Caco-2 (cell line): ENCODE data around the gene PAIP1. TPM values are rescaled to one million over a fixed set of nuclear protein-coding genes. Genes with fewer than 3 reads are reported as not detected.
"Not testable (repeated sequence)": the region's sequence is repeated elsewhere in the genome, so short reads cannot be mapped to it uniquely, and the experiment has no call there.

Source experiments
- BruUV-seq: library from RNA; stranded (reverse); fragments of 400-500 nt; replicated peaks from 2 replicates; lab custom pipeline; 2021; lab: Mats Ljungman, UMichigan
- CTCF ChIA-PET: fragments of 300-600 bp; sonication (Branson Sonifier 250); formaldehyde crosslinking; loops from one replicate; lab custom pipeline; 2022; ENCODE audit warnings: antibody characterized with exemption; lab: Charles Lee
- POLR2A ChIA-PET: fragments of 300-600 bp; sonication (Branson Sonifier 250); formaldehyde crosslinking; loops from one replicate; lab custom pipeline; 2022; ENCODE audit warnings: antibody characterized with exemption; lab: Charles Lee
- DNase-seq, 2 experiments: peaks; one replicate each; pipeline versions ENCODE4 v3.0.0 to v3.0.0-alpha.2; 2020 to 2022
- H3K27me3 ChIP-seq: replicated peaks from 2 replicates; pipeline ENCODE4 v1.6.0; 2011; ENCODE audit warnings: low read length; ENCODE audit not compliant: control insufficient read depth, insufficient read depth
- H3K36me3 ChIP-seq: 2 replicates; pipeline ENCODE4 v1.5.1; 2011; ENCODE audit warnings: low read length; ENCODE audit not compliant: control insufficient read depth, insufficient read depth
- H3K4me1 ChIP-seq: fragments of 250-450 bp; sonication (Bioruptor Pico); 2 replicates; pipeline ENCODE4 v1.5.1; 2020; ENCODE audit warnings: mild to moderate bottlenecking
- H3K4me3 ChIP-seq: 2 replicates; pipeline ENCODE4 v1.5.1; 2011; ENCODE audit warnings: low read depth, mild to moderate bottlenecking, control low read depth, low read length
- H3K9me3 ChIP-seq: fragments of 250-450 bp; sonication (Bioruptor Pico); 2 replicates; pipeline ENCODE4 v1.5.1; 2020; ENCODE audit warnings: mild to moderate bottlenecking, moderate library complexity
- H3K27ac Mint-ChIP-seq: one replicate; pipeline ENCODE4 v1.8.0; 2022; ENCODE audit warnings: mixed read lengths; ENCODE audit not compliant: unreplicated experiment
- H3K27me3 Mint-ChIP-seq: one replicate; pipeline ENCODE4 v1.8.0; 2022; ENCODE audit warnings: mixed read lengths; ENCODE audit not compliant: insufficient read depth, unreplicated experiment
- H3K36me3 Mint-ChIP-seq: one replicate; pipeline ENCODE4 v1.8.0; 2022; ENCODE audit warnings: mild to moderate bottlenecking, mixed read lengths; ENCODE audit not compliant: insufficient read depth, unreplicated experiment
- H3K4me1 Mint-ChIP-seq: one replicate; pipeline ENCODE4 v1.8.0; 2022; ENCODE audit warnings: low read depth, mixed read lengths; ENCODE audit not compliant: unreplicated experiment
- H3K4me3 Mint-ChIP-seq: one replicate; pipeline ENCODE4 v1.8.0; 2022; ENCODE audit warnings: mild to moderate bottlenecking, moderate library complexity, mixed read lengths; ENCODE audit not compliant: unreplicated experiment
- H3K9me3 Mint-ChIP-seq: one replicate; pipeline ENCODE4 v1.8.0; 2022; ENCODE audit warnings: mixed read lengths; ENCODE audit not compliant: unreplicated experiment
- intact Hi-C: fragments of 100-400 bp; cut with micrococcal nuclease; formaldehyde crosslinking; loops from one replicate; pipeline ENCODE4 v1.10.0; 2022; ENCODE audit not compliant: unreplicated experiment
- total RNA-seq: library from RNA; stranded (reverse); gene quantifications from 2 replicates; pipeline ENCODE4 v1.2.3, GENCODE V29; 2022
- TF ChIP-seq, protein P1 (sequence below), 2 experiments: fragments of 200-600 bp in 1 of 2; IDR thresholded peaks; 1 replicate in 1 of 2; 2 replicates in 1 of 2; pipeline versions ENCODE4 v1.5.1 to v1.8.0; 2011 to 2022; ENCODE audit warnings: antibody characterized with exemption in 1 of 2, control low read depth in 1 of 2, inconsistent platforms in 1 of 2, low read depth in 1 of 2, low read length in 1 of 2, mild to moderate bottlenecking in 1 of 2, moderate library complexity in 1 of 2; ENCODE audit not compliant: insufficient read depth in 1 of 2, severe bottlenecking in 1 of 2, unreplicated experiment in 1 of 2

The PAIP1 gene
- total RNA-seq, 1 experiment from 2014 or later, result 121 TPM

DNA sequence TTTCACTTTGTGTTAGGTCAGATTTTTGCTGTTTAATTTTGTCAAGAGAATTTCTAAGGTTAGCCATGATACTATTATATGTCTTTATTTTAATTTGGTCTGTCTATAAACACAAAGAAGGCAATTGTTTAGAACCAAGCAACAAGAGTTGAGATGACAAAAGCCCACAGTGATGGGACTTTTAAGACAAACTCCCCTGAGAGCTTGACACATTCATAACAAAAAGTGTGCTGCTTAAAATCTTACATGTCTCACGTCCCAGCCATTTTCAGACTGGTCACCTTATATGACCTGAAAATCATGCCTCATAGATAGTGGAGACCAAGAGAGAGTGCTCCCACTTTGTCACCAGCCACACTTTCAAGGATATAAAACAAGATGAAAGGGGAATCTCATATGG, 24.5 kb upstream of the PAIP1 start:
- POLR2A ChIA-PET, result no interaction called here
- Mint-ChIP-seq H3K27me3 (no peaks in the 10 kb centered on the region), H3K27ac (no peak overlapping the region), H3K9me3 (no peaks in the 10 kb centered on the region), H3K4me1 (no peaks in the 10 kb centered on the region), H3K36me3 (no peaks in the 10 kb centered on the region), H3K4me3 (no peak overlapping the region)
- no peaks in the 10 kb centered on the region for H3K9me3 ChIP-seq
- no TSS peak for BruUV-seq
- H3K4me1 ChIP-seq, result no peaks in the 10 kb centered on the region
- intact Hi-C loops, result no loop called here
- no peak for DNase-seq
- CTCF ChIA-PET, result no interaction called here
- H3K36me3 ChIP-seq, result no peaks in the 10 kb centered on the region
- no peak overlapping the region for H3K4me3 ChIP-seq
- H3K27me3 ChIP-seq, result no peaks in the 10 kb centered on the region
- TF ChIP-seq, protein P1, sequence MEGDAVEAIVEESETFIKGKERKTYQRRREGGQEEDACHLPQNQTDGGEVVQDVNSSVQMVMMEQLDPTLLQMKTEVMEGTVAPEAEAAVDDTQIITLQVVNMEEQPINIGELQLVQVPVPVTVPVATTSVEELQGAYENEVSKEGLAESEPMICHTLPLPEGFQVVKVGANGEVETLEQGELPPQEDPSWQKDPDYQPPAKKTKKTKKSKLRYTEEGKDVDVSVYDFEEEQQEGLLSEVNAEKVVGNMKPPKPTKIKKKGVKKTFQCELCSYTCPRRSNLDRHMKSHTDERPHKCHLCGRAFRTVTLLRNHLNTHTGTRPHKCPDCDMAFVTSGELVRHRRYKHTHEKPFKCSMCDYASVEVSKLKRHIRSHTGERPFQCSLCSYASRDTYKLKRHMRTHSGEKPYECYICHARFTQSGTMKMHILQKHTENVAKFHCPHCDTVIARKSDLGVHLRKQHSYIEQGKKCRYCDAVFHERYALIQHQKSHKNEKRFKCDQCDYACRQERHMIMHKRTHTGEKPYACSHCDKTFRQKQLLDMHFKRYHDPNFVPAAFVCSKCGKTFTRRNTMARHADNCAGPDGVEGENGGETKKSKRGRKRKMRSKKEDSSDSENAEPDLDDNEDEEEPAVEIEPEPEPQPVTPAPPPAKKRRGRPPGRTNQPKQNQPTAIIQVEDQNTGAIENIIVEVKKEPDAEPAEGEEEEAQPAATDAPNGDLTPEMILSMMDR (IDR thresholded peaks at IDR 0.05; ENCODE audit: insufficient read depth in 1 of 2, low read depth in 1 of 2, low read length in 1 of 2, severe bottlenecking in 1 of 2, unreplicated experiment in 1 of 2), result no peak

GRCh38 chr5:43580402-43581210, 23.7 kb upstream of the PAIP1 start:
- H3K4me3 Mint-ChIP-seq, intact Hi-C loops, H3K36me3 Mint-ChIP-seq, H3K9me3 Mint-ChIP-seq, H3K9me3 ChIP-seq, H3K4me3 ChIP-seq, BruUV-seq, H3K27ac Mint-ChIP-seq, DNase-seq, H3K4me1 ChIP-seq, POLR2A ChIA-PET, CTCF ChIA-PET, H3K36me3 ChIP-seq, H3K27me3 Mint-ChIP-seq, H3K27me3 ChIP-seq, H3K4me1 Mint-ChIP-seq: not testable (repeated sequence)

DNA sequence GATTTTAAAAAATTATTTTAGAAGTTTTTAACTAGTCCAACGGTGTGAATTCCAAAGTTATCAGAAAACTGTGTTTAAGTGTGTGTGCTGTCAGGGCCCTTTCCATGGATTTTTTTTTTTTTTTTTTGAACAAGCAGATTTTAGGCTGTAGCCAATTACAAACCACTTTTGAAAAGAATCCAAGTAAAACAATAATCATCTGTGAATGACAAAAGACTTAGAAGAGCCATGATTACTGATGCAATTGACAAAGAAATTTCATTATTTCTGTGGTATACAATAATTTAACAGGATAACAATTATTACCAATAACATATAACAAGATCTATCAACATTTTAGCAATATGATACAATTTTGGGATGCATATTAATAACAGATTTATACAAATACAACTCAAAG, 16.2 kb upstream of the PAIP1 start:
- intact Hi-C loops, result no loop called here
- BruUV-seq, result no TSS peak
- Mint-ChIP-seq H3K27ac (no peak overlapping the region), H3K36me3 (no peaks in the 10 kb centered on the region), H3K4me3 (no peak overlapping the region), H3K27me3 (no peaks in the 10 kb centered on the region), H3K9me3 (no peaks in the 10 kb centered on the region), H3K4me1 (no peaks in the 10 kb centered on the region)
- no peaks in the 10 kb centered on the region for H3K4me1 ChIP-seq
- no peaks in the 10 kb centered on the region for H3K27me3 ChIP-seq
- TF ChIP-seq, protein P1 (IDR thresholded peaks at IDR 0.05; ENCODE audit: insufficient read depth in 1 of 2, low read depth in 1 of 2, low read length in 1 of 2, severe bottlenecking in 1 of 2, unreplicated experiment in 1 of 2), result no peak
- no peaks in the 10 kb centered on the region; the same call in 1 of the 2 replicates for H3K36me3 ChIP-seq
- ChIA-PET CTCF (no interaction called here), POLR2A (no interaction called here)
- DNase-seq, result no peak
- H3K9me3 ChIP-seq, result no peaks in the 10 kb centered on the region; the same call in 1 of the 2 replicates
- H3K4me3 ChIP-seq, result no peak overlapping the region
